IPS DF 4.7 (cell line): ENCODE measurements around the gene HBM.
"Not testable (repeated sequence)": the region's sequence is repeated elsewhere in the genome, so short reads cannot be mapped to it uniquely, and the experiment has no call there.

ENCODE experiments used
- DNase-seq: peaks from one replicate; pipeline ENCODE4 v3.0.0-alpha.2; 2013; ENCODE audit warnings: low spot score; ENCODE audit errors: extremely low read depth

The HBM gene, protein sequence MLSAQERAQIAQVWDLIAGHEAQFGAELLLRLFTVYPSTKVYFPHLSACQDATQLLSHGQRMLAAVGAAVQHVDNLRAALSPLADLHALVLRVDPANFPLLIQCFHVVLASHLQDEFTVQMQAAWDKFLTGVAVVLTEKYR

DNA sequence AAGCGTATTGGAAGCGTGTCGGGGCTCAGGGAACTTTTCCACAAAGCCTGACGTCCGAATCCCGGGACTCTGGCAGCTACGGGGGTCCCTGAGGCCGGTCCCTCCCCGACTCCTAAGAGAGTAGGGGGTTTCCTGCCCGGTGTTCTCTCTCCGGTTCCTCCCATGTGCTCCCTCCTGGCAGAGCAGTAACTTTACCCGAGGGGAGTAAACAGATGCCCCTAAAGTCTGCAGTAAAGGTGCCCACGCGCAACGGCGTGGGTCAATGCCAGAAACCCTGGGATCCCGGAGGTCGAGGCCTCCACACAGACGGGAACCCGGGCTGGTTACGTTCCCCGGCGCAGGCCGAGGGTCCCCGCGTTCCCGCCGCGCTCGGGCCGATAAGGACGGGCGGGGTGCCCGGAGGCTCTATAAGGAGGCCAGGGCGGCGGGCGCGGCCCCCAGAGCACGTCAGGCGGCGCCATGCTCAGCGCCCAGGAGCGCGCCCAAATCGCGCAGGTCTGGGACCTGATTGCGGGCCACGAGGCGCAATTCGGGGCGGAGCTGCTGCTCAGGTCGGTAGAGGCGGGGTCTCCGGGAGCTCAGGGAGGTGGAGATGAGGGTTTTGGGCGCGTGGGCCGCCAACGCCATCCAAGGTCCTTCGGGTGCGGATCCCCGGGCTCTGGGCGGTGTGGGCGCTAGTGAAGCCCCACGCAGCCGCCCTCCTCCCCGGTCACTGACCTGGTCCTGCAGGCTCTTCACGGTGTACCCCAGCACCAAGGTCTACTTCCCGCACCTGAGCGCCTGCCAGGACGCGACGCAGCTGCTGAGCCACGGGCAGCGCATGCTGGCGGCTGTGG lies at the start of gene HBM:
HBM (plus strand) TSS at position 440 of the 836 bp plus-strand sequence; CDS start at position 460, 20 bp downstream.
- no peak for DNase-seq

DNA sequence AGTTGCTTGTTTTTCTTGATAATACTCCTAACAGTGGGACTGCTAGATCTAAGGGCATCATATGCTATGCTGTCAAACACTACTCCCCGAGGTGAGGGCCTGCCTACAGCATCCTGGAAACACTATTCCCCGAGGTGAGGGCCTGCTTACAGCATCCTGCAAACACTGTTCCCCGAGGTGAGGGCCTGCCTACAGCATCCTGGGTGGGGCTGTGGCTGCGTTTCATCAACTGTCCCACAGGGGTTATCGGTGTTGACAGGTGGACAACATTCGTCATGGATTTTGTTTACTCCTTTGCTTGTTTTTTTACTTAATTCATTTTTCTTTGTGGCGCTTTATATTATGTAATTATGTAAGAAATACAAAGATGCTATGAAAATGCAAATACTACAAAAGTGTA lies 49.8 kb upstream of the HBM start:
- DNase-seq: no peak

DNA sequence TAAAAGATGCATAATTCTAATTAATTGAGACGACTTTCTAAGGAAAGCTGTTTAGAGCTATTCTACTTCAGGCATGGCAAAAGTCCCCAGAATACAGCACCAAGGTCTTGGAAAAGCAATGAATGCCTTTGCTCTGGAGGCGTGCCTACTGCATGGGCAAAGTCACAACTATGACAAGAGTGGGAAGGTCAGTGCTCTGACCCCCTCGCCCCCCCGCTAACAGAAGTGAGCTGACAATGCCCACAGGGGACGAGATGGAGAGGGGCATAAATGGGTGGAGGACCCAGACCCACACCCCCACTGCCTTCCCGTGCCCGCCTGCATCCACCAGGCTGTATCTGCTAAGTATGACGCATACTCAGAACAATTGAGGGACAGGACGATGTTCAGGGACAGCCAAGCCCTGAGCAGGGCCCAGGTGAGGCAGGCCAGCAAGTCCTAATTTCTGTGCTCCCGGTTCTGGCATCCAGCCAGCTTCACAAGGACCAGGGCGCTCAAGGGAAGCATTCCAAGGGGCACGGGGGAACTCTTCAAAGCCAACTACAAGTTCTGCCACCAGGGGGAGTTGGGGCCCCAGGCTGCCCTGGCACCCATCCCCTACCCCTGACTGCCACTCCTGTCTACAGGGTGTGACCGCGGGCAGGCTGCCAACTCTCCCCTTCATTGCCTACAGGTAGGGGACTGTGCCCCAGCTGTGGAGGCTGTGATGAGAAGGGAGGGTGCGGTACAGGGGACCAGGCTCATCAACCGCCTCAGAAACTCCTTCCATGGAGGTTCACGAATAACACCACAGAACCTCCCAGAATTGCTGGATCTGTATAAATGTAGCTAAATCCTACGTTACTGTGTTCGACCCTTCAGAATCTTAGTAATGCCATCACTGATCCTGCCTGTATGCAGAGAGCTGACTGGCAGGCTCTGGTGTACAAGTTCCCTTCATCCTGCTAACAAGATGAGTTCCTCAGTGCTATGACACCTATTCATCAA lies 48.1 kb upstream of the HBM start:
- DNase-seq: no peak

DNA sequence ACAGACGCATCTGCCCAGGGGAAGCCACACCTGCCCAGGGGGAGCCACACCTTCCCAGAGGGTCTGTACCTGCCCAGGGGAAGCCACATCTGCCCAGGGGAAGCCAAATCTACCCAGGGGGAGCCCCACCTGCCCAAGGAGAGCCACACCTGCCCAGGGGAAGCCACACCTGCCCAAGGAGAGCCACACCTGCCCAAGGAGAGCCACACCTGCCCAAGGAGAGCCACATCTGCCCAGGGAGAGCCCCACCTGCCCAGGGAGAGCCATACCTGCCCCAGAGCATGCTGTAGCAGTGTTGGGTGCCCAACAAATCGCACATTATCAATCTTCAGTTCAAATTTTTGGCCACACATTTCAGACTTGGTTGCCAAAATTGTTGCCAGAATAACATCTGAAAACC lies 46.9 kb upstream of the HBM start:
- DNase-seq: no peak

DNA sequence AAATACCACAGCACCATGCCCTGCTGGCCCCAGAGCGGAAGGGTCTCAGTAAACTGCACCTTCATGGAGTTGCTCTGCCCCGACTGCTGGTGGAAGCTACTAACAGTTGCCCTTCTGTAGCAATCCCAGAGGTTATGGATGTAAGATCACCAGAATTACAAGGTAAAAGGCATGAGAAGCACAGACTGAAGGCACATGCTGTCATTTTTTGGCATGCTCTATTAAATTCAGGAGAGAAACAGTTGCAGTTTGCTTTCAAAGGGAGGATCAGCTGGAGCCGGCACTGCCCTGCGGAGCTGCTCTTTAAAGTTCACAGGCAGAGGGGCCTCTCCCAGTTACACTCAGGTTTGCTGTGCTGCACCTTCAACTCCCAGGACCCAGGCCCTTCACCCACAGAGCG lies 46.5 kb upstream of the HBM start:
- DNase-seq: no peak

DNA sequence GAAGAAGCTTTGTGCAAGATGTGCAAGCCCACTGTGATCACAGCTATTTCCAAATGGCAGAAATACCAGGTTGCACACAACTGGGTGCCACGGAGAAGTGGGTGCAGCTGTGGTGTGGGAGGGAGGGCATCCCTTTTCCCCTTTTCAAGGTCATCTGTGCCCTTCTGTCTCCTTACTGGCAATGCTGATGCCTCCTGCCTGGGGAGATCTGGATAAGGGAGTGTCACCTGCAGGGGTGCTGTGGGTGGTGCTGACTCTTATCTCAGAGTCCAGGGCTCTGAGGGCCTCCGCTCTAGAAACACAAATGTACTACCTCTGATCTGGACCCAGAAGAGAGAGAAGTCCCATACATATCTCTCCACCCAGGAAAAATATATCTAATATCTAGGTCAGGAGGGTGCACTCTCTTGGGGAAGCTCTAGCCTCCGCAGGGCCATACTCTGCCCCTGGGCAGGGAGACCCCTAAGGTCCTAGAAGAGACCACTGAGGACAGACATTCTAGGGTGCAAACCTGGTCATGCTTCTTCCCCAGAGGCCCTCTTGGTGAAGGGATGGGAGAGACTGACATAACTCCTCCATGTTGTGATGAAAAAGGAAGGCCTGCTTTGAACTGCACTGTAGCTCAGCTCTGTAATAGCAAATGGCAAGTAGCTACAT lies 45.8 kb upstream of the HBM start:
- DNase-seq: no peak

DNA sequence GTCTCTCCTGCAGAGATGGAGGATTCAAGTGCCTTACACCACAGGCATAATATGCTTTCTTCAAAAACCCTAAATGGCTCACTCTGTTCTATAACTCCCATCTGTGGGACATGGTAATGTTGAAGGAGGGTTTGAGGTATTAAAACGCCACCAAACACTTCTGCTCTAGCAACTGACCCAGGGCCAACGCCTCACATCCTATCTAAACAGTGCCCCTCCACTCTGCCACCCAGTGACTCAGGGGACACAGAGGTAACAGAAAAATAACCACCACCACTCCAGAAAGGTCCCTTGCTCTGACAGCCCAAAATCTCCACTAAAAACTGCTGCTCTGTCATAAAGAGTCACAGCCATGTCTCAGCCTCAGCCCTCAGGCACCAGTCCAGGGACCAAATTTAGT lies 45.0 kb upstream of the HBM start:
- no peak for DNase-seq

DNA sequence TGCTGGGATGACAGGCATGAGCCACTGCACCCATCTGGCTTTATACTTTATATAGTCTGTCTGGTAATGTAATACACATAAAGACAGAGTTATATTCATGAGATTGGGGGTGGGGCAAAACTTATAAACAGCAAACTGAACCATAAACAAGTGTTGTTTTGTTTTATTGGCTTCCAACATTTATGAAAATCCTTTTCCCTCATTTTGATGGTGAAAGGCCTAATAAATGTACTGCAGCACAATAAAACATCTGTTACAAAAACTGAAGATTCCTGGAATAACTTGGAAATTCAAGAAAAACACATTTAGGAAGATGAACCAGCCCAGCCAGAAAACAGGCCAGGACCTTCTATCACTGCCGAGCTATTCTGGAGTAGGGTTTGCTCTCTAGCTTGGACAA lies 43.4 kb upstream of the HBM start:
- no peak for DNase-seq

DNA sequence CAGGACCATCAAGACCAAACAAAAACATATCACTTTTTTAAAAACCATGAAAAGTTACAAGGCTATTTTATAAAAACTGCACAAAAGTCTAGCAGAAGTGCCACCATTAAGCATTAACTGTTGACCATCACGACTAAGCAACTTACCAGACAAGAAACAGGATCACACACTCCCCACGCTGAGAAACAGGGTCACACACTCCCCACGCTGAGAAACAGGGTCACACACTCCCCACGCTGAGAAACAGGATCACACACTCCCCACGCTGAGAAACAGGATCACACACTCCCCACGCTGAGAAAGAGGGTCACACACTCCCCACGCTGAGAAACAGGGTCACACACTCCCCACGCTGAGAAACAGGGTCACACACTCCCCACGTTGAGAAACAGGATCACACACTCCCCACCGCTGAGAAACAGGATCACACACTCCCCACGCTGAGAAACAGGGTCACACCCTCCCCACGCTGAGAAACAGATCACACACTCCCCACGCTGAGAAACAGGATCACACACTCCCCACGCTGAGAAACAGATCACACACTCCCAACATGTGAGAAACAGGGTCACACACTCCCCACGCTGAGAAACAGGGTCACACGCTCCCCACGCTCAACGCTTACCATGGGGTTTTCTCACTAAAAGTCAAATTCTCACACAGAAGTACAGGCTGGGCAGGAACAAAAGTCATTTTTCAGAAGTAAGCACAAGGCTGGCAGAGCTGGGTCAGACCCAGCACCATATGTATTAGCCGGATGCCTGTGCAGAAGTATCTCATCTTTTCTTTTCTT lies 42.0 kb upstream of the HBM start:
- not testable (repeated sequence) for DNase-seq

DNA sequence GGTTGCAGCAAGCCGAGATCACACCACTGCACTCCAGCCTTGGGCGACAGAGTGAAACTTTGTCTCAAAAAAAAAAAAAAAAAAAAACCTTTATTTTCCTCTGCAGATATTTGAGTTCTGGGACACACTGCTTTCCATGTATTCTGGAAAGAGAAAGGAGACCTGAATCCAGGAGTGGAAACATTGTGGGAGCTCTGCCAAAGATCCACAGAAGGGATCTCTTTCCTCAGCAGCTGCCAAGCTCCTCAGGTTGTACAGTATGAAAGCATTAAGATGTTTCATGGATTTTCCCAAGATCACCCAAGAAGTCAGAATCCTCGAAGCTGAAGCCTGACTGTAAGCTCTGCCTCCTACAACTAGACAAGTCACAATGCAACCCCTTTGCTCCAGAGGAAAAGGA lies 40.8 kb upstream of the HBM start:
- no peak for DNase-seq

DNA sequence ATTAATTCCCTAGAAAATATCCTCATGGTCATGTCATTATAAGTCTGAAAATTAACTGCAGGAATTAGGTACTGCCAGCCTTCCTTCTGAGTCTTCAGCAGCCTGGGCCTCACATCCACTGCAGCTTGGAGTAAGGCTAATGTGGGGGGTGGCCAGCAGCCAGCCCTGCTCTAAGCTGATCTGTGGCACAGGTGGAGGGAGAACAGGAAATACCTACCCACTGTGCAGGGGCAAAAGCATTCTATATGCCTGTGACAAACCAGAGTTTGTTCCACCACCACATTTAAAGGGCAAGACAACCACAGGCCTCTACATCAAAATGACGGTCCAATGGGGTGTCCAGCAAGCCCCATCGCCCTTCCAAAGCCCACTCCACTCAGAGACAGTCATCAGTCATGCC lies 36.7 kb upstream of the HBM start:
- DNase-seq: no peak

DNA sequence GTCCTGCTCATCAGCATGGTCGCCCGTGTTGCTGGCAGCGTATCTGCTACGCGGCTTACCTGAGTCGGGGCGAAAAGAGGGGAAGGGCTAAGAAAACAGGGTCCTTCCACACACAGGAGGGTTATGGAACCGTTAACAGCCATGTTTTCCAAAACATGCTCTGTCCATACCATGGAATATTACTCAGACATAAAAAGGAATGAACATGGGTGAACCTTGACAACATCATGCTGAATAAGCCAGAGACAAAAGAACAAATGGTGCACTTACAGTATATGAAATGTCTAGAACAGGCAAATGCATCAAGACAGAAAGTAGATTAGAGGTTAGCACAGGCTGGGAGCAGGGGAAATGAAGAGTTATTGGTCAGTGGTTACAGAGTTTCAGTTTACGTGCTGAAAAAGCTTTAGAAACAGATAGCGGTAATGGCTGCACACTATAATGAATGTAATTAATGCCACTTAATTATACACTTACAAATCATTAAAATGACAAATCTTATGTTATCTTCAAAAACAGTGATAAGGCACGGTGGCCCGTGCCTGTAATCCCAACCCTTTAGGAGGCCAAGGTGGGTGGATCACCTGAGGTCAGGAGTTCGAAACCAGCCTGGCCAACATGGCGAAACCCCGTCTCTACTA lies 35.1 kb upstream of the HBM start:
- no peak for DNase-seq

DNA sequence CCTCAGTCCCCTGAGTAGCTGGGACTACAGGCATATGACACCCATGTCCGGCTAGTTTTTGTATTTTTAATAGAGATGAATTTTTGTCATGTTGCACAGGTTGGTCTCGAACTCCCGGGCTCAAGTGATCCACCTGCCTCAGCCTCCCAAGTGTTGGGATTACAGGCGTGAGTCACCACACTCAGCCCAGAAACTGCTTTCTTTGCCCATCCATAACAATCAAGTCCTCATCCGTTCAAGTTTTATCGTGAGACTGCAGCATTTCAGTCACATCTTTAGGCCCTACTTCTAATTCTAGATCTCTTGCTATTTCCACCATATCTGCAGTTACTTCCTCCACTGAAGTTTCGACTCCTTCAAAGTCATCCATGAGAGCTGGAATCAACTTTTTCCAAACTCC lies 33.7 kb upstream of the HBM start:
- no peak for DNase-seq

DNA sequence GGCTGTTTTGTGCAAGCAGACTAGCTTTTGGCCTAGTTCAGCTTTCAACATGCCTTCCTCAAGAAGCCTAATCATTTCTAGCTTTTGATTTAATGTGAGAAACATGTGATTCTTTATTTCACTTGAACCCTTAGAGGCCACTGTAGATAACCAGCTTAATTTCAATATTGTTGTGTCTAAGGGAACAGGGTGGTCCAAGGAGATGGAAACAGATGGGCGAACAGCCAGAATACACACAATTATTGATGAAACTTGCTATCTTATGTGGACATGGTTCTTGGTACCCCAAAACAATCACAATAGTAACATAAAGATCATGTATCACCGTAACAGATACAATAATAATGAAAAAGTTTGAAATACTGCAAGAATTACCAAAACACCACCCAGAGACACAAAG lies 32.1 kb upstream of the HBM start:
- DNase-seq: no peak

DNA sequence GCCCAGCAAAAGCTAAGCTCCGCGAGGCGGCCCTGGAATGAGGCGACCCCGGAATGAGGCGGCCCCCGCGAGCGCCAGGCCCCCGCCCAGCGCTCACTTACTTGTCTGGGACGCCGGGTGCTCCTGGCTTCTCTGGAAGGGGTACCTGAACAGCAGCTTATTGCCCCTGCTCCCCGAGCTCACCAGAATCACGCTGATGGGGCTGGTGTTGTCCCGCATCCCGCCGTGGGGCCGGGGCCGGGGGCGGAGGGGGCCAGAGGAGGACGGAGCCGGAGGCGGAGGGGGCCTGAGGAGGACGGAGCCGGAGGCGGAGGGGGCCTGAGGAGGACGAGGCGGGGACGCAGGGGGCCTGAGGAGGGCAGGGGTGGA lies 27.7 kb upstream of the HBM start:
- no peak for DNase-seq

DNA sequence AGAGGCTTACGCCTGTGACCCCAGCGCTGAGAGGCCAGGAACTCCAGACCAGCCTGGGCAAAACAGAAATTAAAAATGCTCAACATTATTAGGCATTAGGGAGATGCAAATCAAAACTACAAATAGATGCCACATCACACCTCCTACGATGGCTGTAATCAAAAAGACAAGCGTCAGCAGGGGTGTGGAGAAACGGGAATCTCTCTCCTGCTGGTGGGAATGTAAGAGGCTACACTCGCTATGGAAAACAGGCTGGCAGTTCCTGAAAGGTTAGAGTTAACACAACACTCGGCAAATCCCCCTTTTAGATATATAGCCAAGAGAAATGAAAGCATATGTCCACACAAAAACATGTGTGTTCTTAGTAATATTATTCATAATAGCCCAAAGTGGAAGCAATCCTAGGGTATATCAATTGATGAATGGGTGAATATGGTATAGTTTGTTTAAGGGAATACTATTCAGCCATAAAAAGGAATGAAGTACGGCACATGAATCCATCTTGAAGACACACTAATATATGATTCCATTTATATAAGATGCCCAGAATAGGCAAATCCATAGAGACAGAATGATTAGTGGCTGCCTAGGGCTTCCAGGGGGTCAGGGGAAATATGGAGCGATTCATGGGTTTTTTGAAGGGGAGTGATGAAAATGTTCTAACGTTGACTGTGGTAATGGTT lies 25.5 kb upstream of the HBM start:
- no peak for DNase-seq

DNA sequence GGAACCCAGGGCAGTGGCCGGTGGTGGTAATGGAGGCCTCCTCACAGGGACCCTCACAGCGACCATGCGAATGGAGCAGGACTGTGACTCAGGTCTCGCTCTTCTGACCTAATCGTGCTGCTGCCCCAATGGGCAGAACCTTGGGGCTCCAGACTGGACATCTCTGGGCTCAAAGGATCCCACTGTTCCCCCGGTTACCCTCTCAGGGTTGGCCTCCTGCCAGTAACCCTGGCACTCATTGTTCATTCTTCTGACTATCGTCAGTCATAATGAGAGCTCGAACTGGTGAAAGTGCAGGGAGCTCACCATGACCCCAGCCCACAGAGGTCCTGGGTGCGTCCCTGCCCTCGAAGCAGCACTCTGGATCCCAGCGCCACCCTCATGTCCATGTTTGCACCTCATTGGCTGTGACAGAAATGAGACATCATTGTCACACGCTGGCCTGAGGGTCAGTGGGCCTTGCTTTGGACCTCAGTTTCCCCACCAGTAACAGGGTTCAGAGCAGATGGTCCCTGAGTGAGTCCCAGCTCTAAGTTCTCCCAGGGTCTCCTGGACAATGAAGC lies 23.3 kb upstream of the HBM start:
- no peak for DNase-seq

DNA sequence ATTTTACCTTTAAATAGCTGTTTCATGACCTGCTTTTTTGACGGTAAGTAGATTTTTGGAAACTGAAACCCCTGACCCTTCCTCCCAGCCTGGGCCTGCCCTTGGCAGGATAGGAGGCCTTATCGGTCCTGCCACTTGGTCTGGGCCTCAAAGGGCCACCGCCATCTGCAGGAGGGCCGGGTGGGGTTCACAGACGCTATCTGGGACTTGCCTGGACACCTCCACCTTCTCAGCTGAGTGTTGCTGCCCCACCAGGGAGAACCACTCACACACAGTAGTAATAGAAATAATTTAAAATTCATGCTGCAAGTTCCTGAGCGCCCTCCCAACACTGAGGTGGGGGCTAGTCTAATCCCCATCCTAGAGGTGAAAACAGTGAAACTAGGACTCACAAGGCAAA lies 22.7 kb upstream of the HBM start:
- DNase-seq: no peak

DNA sequence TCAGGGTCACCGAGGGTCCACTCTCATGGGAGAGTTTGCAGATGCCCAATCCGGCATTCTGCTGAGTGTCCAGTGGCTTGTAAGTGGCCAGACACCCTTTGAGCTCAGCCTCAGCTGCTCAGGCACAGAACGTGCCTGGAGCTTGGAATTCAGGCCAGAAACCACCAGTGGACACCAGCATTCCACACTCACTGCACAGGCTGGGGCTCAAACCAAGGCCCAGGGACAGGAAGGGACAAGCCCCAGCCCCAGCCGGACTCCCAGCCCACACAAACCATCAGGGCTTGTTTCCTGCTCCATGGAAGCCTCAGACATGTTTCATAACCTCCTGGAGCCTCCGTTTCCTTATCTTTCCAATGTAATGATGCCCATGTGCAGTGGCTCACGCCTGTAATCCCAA lies 22.3 kb upstream of the HBM start:
- no peak for DNase-seq
